H9 (cell line): Measurements from ENCODE around the gene ALKBH5. TPM values are rescaled to one million over a fixed set of nuclear protein-coding genes. Genes with fewer than 3 reads are reported as not detected.

ENCODE experiments used
- DNase-seq: peaks from one replicate; pipeline ENCODE4 v3.0.0-alpha.2; 2017
- H2AFZ ChIP-seq: one replicate; pipeline ENCODE4 v1.6.1; 2013; ENCODE audit warnings: mild to moderate bottlenecking, low read length, control low read depth, moderate library complexity
- H2AK5ac ChIP-seq: 2 replicates; pipeline ENCODE4 v1.6.1; 2013; ENCODE audit warnings: low read length, control low read depth, mixed read lengths; ENCODE audit not compliant: insufficient read length
- H2BK120ac ChIP-seq: one replicate; pipeline ENCODE4 v1.6.1; 2013; ENCODE audit warnings: low read depth, mild to moderate bottlenecking, low read length, control low read depth, inconsistent platforms; ENCODE audit not compliant: poor library complexity, severe bottlenecking
- H2BK12ac ChIP-seq: 2 replicates; pipeline ENCODE4 v1.6.1; 2013; ENCODE audit warnings: low read length, control low read depth, mixed read lengths, low read depth; ENCODE audit not compliant: insufficient read length
- H2BK15ac ChIP-seq: 2 replicates; pipeline ENCODE4 v1.6.1; 2013; ENCODE audit warnings: low read depth, low read length, control low read depth
- H2BK20ac ChIP-seq: one replicate; pipeline ENCODE4 v1.6.1; 2013; ENCODE audit warnings: low read depth, mild to moderate bottlenecking, low read length, control low read depth, inconsistent platforms; ENCODE audit not compliant: poor library complexity, severe bottlenecking
- H2BK5ac ChIP-seq: 2 replicates; pipeline ENCODE4 v1.6.1; 2013; ENCODE audit warnings: low read length, control low read depth, mixed read lengths; ENCODE audit not compliant: insufficient read length
- H3K14ac ChIP-seq: 2 replicates; pipeline ENCODE4 v1.6.1; 2013; ENCODE audit warnings: low read length, control low read depth; ENCODE audit not compliant: insufficient read depth
- H3K18ac ChIP-seq: 2 replicates; pipeline ENCODE4 v1.6.1; 2013; ENCODE audit warnings: low read depth, mild to moderate bottlenecking, mixed read lengths, low read length, control low read depth; ENCODE audit not compliant: insufficient read length
- H3K23ac ChIP-seq: 2 replicates; pipeline ENCODE4 v1.6.1; 2013; ENCODE audit warnings: low read length, control low read depth, mixed read lengths, low read depth; ENCODE audit not compliant: insufficient read length
- H3K23me2 ChIP-seq: 2 replicates; pipeline ENCODE4 v1.6.1; 2013; ENCODE audit warnings: low read depth, mild to moderate bottlenecking, mixed read lengths, low read length, control low read depth; ENCODE audit not compliant: insufficient read length, poor library complexity, severe bottlenecking
- H3K27ac ChIP-seq: 2 replicates; pipeline ENCODE4 v1.5.1; 2013; ENCODE audit warnings: low read length, control low read depth, mixed read lengths, low read depth; ENCODE audit not compliant: insufficient read length
- H3K27me3 ChIP-seq: 2 replicates; pipeline ENCODE4 v1.6.1; 2013; ENCODE audit warnings: low read length, control low read depth, inconsistent platforms; ENCODE audit not compliant: insufficient read depth
- H3K4ac ChIP-seq: 2 replicates; pipeline ENCODE4 v1.6.1; 2013; ENCODE audit warnings: low read depth, mild to moderate bottlenecking, control low read depth, inconsistent platforms, low read length, moderate library complexity
- H3K4me1 ChIP-seq: 2 replicates; pipeline ENCODE4 v1.6.1; 2013; ENCODE audit warnings: low read length, control low read depth, inconsistent platforms; ENCODE audit not compliant: insufficient read depth
- H3K4me2 ChIP-seq: 2 replicates; pipeline ENCODE4 v1.6.1; 2013; ENCODE audit warnings: low read length, control low read depth, mixed read lengths; ENCODE audit not compliant: insufficient read length, insufficient read depth
- H3K56ac ChIP-seq: 2 replicates; pipeline ENCODE4 v1.6.1; 2013; ENCODE audit warnings: low read depth, mild to moderate bottlenecking, mixed read lengths, low read length, control low read depth; ENCODE audit not compliant: insufficient read length
- H3K79me1 ChIP-seq: 2 replicates; pipeline ENCODE4 v1.6.1; 2013; ENCODE audit warnings: low read depth, mild to moderate bottlenecking, moderate library complexity, low read length, control low read depth, inconsistent platforms; ENCODE audit not compliant: insufficient read depth, poor library complexity, severe bottlenecking
- H3K79me2 ChIP-seq: 2 replicates; pipeline ENCODE4 v1.6.1; 2013; ENCODE audit warnings: low read length, control low read depth, inconsistent platforms; ENCODE audit not compliant: insufficient read depth
- H3K9ac ChIP-seq: 2 replicates; pipeline ENCODE4 v1.6.1; 2013; ENCODE audit warnings: low read length, control low read depth, mixed read lengths; ENCODE audit not compliant: insufficient read length; ENCODE audit errors: extremely low read depth
- H3K9me3 ChIP-seq: one replicate; pipeline ENCODE4 v1.6.1; 2013; ENCODE audit warnings: low read depth, low read length, inconsistent platforms; ENCODE audit not compliant: control insufficient read depth
- H3T11ph ChIP-seq: one replicate; pipeline ENCODE4 v1.6.1; 2013; ENCODE audit warnings: mild to moderate bottlenecking, low read length, control low read depth, inconsistent platforms
- H4K20me1 ChIP-seq: one replicate; pipeline ENCODE4 v1.6.1; 2013; ENCODE audit not compliant: control insufficient read depth, insufficient read length, insufficient read depth
- H4K5ac ChIP-seq: 2 replicates; pipeline ENCODE4 v1.6.1; 2013; ENCODE audit warnings: low read depth, mild to moderate bottlenecking, mixed read lengths, low read length, control low read depth; ENCODE audit not compliant: insufficient read length
- H4K8ac ChIP-seq: replicated peaks from 2 replicates; pipeline ENCODE4 v1.6.1; 2013; ENCODE audit warnings: low read length, control low read depth, mixed read lengths, low read depth; ENCODE audit not compliant: insufficient read length
- H4K91ac ChIP-seq: 2 replicates; pipeline ENCODE4 v1.6.1; 2013; ENCODE audit warnings: low read depth, mild to moderate bottlenecking, moderate library complexity, mixed read lengths, low read length, control low read depth; ENCODE audit not compliant: insufficient read length
- H3K27ac Mint-ChIP-seq, 3 experiments: 2 replicates in 2 of 3; 3 replicates in 1 of 3; pipeline ENCODE4 v1.8.0; 2020 to 2021; ENCODE audit warnings: mixed read lengths in 3 of 3, mild to moderate bottlenecking in 1 of 3, moderate library complexity in 1 of 3
- H3K27me3 Mint-ChIP-seq: 2 replicates; pipeline ENCODE4 v1.8.0; 2021; ENCODE audit warnings: low read depth, mild to moderate bottlenecking, moderate library complexity, mixed read lengths
- H3K36me3 Mint-ChIP-seq, 3 experiments: 2 replicates in 2 of 3; 3 replicates in 1 of 3; pipeline ENCODE4 v1.8.0; 2020 to 2021; ENCODE audit warnings: low read depth in 3 of 3, mixed read lengths in 3 of 3; ENCODE audit not compliant: insufficient read depth in 1 of 3
- H3K4me1 Mint-ChIP-seq, 2 experiments: 2 replicates each; pipeline ENCODE4 v1.8.0; 2020; ENCODE audit warnings: mixed read lengths in 2 of 2
- H3K4me3 Mint-ChIP-seq, 2 experiments: 2 replicates in 1 of 2; 3 replicates in 1 of 2; pipeline ENCODE4 v1.8.0; 2020 to 2021; ENCODE audit warnings: mild to moderate bottlenecking in 2 of 2, mixed read lengths in 2 of 2, moderate library complexity in 1 of 2
- H3K9me3 Mint-ChIP-seq, 2 experiments: 2 replicates in 1 of 2; 3 replicates in 1 of 2; pipeline ENCODE4 v1.8.0; 2020; ENCODE audit warnings: mild to moderate bottlenecking in 2 of 2, mixed read lengths in 2 of 2, moderate library complexity in 1 of 2
- WGBS: extraction: QIAGEN DNeasy Blood & Tissue Kit; methylation state at CpG from one replicate; pipeline ENCODE4 v1.1.7; 2013; ENCODE audit warnings: missing lambda C conversion rate, low lambda C conversion rate, mixed read lengths; ENCODE audit not compliant: insufficient read length; ENCODE audit errors: extremely low coverage; 5-methylcytosine and 5-hydroxymethylcytosine counted together
- total RNA-seq: library from RNA; stranded (reverse); gene quantifications from 2 replicates; pipeline ENCODE4 v1.2.1, GENCODE V29; 2021
- TF ChIP-seq, protein P1 (sequence below): fragments of 200-600 bp; sonication (generic); conservative IDR thresholded peaks from 3 replicates; pipeline ENCODE4 v1.8.0; 2021; ENCODE audit warnings: antibody characterized with exemption, mild to moderate bottlenecking

The ALKBH5 gene
- total RNA-seq, 1 experiment from 2014 or later, result 89.8 TPM

- TF ChIP-seq, protein P1, sequence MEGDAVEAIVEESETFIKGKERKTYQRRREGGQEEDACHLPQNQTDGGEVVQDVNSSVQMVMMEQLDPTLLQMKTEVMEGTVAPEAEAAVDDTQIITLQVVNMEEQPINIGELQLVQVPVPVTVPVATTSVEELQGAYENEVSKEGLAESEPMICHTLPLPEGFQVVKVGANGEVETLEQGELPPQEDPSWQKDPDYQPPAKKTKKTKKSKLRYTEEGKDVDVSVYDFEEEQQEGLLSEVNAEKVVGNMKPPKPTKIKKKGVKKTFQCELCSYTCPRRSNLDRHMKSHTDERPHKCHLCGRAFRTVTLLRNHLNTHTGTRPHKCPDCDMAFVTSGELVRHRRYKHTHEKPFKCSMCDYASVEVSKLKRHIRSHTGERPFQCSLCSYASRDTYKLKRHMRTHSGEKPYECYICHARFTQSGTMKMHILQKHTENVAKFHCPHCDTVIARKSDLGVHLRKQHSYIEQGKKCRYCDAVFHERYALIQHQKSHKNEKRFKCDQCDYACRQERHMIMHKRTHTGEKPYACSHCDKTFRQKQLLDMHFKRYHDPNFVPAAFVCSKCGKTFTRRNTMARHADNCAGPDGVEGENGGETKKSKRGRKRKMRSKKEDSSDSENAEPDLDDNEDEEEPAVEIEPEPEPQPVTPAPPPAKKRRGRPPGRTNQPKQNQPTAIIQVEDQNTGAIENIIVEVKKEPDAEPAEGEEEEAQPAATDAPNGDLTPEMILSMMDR, result no peak
- Histone ChIP-seq H2BK20ac (no peak overlapping the region), H4K20me1 (no peaks in the 10 kb centered on the region), H3T11ph (no peak overlapping the region), H2AFZ (no peak overlapping the region), H2BK5ac (no peak overlapping the region), H4K91ac (no peak overlapping the region), H2AK5ac (no peak overlapping the region), H3K23me2 (no peaks in the 10 kb centered on the region), H3K9me3 (no peaks in the 10 kb centered on the region), H4K5ac (no peak overlapping the region), H2BK15ac (no peak overlapping the region), H3K9ac (no peak overlapping the region), H2BK120ac (no peak overlapping the region), H3K56ac (no peak overlapping the region), H3K79me1 (no peaks in the 10 kb centered on the region), H3K27me3 (no peaks in the 10 kb centered on the region), H4K8ac (no peak overlapping the region), H3K23ac (no peak overlapping the region), H3K27ac (no peak overlapping the region), H3K4me1 (no peaks in the 10 kb centered on the region), H3K14ac (no peak overlapping the region), H3K79me2 (no peaks in the 10 kb centered on the region), H3K4ac (no peak overlapping the region), H3K18ac (no peak overlapping the region), H3K4me2 (no peak overlapping the region), H2BK12ac (no peak overlapping the region)
- no peak overlapping the region for H3K4me3 Mint-ChIP-seq
- no peak overlapping the region for H3K27ac Mint-ChIP-seq
- H3K4me1 Mint-ChIP-seq, result peaks cover 3 to 6% of the 10 kb centered on the region in 2 experiments; a peak in 2 of 4 replicates
- WGBS, result no CpG with 5 or more reads among the region's 7 CpGs
- DNase-seq, result no peak
- no peaks in the 10 kb centered on the region for H3K9me3 Mint-ChIP-seq
- peaks cover 6% of the 10 kb centered on the region for H3K27me3 Mint-ChIP-seq
- H3K36me3 Mint-ChIP-seq, result no peaks in the 10 kb centered on the region
Observed at GRCh38 chr17:18163547-18163946, 20.1 kb upstream of the ALKBH5 start.
